GM18507 (cell line): Measurements from ENCODE around the gene MTCL3.

Source experiments
- DNase-seq: peaks from one replicate; pipeline ENCODE4 v3.0.0; 2011; ENCODE audit warnings: low read depth; ENCODE audit not compliant: insufficient read length; ENCODE audit errors: extremely low spot score
- FAIRE-seq: peaks from 2 replicates; lab custom pipeline; 2011; peaks lifted over from hg19 to GRCh38; lab: Jason Lieb, UNC

MTCL3 gene

DNA sequence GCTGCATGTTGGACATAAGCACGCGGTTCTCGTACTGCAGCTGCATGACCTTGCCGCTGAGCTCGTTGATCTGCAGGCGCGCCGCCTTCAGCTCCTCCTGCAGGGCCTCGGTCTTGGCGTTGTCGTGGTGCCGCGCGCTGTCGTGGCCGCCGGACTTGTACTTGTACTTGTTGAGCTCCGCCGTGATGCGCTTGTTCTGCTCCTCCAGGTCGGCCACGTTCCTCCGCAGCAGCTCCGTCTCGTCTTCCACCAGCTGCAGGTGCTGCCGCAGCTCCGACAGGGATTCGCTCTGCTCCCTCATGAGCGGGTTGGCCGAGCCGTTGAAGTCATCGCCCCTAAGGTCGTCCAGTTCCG lies 43.3 kb downstream of the MTCL3 start:
- DNase-seq = no peak
- no peak for FAIRE-seq

GRCh38 chr6:127475135-127475822 lies 43.9 kb downstream of the MTCL3 start:
- DNase-seq (no peak), FAIRE-seq (no peak)

DNA sequence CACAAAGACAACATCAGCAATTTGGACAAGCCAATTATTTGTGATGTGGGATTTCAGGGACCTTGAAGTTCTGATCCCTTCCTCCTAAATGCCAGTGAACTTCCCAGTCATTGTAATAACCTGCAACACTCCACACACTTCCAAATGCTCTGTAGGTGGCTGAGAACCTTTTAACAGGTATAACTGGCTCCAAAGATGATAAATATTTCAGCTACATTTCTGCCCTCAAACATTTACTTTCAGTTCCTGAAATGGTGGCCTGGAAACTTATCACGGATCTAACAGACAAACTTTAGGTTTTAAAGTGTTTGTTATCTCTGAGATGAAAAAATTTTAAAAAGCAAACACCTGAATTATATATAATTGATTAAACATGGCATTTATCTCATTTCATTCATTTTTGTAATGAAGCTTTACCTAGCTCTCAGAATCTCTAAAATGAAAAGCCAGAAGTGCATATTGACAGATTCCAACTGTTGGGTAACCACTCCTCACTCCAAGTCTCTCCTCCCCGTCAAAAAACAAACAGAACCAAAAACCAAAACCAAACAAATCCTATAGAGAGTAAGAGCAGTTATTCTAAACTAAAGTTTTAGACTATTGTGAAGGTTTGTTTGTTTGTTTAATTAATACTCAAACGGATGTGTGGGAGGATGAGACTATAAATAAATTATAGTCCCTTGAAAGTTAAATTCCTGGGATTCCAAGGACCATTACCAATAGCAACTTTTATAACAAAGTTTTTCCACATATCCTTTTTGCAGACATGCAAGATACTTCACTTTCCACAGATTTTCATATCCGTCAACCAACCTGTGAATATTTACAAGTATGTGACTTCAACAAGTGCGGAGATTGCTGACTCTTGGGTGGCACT lies 47.5 kb downstream of the MTCL3 start:
- peak; percentile 26 for FAIRE-seq
- DNase-seq = no peak

GRCh38 chr6:127468936-127469335 lies 50.2 kb downstream of the MTCL3 start:
- DNase-seq (no peak), FAIRE-seq (no peak)

- FAIRE-seq = no peak
- no peak for DNase-seq
Measured at GRCh38 chr6:127466416-127466815, 52.7 kb downstream of the MTCL3 start.

GRCh38 chr6:127464881-127465459 lies 54.2 kb downstream of the MTCL3 start:
- peak; percentile 29 for DNase-seq
- FAIRE-seq = peak; percentile 89

DNA sequence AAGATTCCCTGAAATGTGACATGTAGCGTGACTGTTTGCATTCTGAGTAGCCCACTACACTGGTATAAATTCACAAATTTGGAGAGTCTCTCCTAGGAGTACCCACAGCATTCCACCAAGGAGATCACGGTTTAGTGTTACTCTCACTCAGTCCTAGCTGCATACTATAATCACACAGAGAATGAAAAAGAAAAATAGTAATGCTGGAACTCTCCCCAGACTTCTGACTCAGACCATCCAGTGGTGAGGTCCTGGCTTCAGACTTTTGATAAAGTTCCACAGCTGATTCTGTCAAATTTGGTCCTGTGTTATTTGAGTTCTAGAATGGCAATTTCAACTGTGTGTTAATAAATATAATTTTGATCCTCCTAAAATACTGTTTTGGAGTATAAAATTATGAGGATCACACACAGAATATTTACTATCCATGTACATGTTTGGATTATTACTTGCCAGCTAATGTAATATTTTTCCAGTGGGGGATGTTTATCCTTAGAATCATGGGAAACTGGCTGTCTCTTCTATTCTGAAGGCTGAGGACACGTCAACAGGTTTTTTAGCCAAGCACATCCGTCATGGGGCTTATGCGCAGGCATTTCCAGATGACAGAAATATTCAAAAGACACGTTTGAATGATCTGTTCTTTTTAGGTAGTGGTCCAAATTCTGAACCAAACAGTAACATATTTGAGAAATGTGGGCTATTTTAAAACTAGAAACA lies 54.8 kb downstream of the MTCL3 start:
- no peak for FAIRE-seq
- no peak for DNase-seq

DNA sequence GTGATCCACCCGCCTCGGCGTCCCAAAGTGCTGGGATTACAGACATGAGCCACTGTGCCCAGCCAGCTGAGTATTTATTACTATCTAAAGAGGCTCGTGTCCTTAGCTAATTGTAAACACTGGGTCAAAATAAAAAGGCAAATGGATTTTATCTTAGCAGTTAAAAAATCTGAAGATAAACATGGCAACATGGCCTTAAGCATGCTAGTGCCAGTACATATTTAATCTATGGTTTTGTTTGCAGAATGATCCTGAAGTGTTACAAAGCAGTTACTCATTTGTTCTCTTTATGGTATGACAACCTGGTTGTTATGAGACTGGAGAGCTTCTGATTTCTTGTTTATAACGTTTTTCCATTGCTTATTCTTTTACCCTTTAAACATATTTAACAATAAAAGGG lies 56.1 kb downstream of the MTCL3 start:
- FAIRE-seq (no peak), DNase-seq (no peak)

- FAIRE-seq (no peak), DNase-seq (no peak)
Measured at GRCh38 chr6:127462376-127462775, 56.8 kb downstream of the MTCL3 start.

DNA sequence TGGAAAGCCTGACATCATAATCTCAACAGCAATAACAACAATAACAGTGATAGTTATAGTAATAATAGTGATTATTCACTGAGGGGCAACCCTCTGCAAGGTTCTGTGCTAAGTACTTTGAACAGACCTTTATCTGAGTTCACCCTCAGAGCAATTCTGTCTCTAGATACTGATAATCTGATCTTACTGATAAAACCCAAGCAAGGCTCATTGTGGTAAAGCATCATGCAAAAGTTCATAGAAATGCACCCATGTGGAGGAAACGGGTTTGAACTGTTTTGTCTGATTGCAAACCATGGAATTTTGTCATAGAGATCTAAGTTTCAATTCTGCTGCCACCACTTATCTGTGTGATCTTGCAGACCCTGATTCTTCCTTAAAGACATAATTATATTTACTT lies 58.7 kb downstream of the MTCL3 start:
- FAIRE-seq (no peak), DNase-seq (no peak)

DNA sequence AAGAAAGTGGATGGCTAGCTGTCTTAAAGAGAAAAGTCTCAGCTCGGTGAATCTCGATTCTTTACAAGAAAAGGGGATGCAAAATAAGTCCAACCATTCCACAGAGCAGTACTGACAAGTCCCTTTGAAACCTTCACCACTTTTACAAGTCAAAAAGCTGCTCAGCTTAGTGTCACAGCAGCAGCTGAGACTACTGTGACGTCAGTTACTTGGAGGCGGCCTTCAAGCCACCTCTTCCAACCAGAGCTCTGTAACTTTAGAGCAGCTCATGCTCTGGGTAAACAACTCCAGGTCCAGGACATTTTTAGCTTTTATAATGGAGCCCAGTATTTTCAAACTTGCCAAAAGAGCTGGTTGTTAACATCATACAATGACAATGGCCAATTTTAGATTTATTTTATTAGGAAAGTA lies 59.9 kb downstream of the MTCL3 start, which contains the start of gene KIAA0408:
Gene KIAA0408 (minus strand): TSS at position 159 of the 411 bp plus-strand sequence. CDS start 5,408 bp downstream, outside the sequence.
- FAIRE-seq = no peak

DNA sequence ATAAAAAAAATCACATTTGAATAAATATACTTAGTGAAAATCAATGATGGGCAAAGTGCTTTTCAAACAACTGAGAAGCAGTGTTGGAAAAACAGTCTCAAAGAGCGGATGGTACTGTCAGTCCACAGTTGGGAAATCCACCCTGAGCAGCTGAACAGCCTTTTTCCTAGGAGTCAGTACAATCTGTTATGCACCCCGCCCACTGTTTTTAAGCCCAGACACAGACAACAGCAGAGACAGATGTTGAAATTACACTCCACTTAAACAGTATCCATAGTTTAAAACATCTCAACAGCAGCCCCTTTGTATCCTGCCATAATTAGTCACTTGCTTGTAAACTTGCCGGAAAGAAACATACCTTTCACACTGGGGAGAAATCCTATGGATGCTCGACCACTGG lies 60.3 kb downstream of the MTCL3 start:
- no peak for FAIRE-seq

More for the DNA sequence above, 59.9 kb downstream of the MTCL3 start, which contains the start of gene KIAA0408:
- no peak for DNase-seq

GRCh38 chr6:127458222-127458621 lies 60.9 kb downstream of the MTCL3 start:
- DNase-seq (no peak), FAIRE-seq (no peak)

More for the DNA sequence above, 60.3 kb downstream of the MTCL3 start:
- DNase-seq = no peak

DNA sequence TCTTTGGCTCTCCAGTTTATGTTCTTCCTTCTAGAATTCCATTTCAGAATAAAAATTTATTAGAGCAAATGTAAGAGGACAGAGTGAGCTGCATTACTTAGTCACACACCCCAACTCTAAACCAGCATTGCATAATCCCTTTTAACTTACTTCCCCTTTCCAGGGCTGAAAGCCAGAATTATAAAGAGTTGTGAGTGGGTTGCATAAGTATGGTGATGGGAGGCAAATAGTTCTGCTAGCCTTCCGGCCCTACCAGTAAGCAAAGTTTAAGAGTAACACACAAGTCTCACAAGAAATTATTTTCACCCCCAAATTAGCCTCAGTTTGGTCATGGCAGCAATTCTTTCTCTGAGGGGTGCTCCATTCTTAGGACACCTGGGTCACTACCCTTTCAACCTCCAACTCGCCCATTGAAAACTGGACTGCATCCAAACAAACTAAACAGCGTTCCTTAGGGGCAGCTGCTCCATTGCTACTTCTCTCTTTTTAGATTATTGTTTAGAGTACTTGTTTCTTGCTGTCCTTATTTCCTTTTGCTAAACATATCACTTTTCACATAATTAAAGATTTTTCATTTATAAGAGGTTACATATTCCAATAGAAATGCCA lies 61.6 kb downstream of the MTCL3 start:
- FAIRE-seq (no peak), DNase-seq (no peak)

- FAIRE-seq (no peak), DNase-seq (no peak)
Measured at GRCh38 chr6:127456465-127456864, 62.7 kb downstream of the MTCL3 start.

DNA sequence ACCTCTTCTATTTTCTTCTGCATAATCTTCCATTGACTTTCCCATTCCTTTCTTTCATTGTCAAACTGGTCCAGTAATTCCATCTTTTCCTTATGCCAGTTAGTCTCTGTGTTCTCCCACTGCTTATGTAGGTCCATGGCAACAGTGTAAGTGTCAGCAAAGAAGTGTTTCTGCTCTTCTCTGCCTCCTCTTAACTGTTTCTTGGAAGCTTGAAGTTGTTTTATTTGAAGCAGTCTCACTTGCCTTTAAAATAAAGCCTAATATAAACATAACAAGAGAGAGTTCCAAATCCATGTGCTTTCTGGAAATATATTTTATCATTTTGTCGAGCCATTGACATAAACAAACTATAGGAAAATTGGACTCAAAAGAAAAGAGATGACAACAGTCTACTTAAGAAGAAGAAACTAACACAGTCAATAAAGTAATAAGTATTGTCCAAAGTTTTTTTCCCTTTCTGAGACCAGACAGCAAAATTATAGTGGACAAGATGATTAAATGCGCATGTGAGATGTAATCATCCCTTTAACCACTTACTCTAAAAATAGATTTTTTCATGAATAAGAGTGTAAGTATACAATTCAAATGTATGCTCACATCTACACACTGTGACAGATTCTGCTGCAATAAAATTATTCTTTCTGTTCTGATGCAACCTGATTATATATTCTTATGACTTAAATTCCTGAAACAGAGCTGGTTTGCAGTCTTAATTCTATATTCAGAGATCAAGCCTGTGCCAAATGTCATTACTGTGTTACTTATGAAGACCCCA lies 65.1 kb downstream of the MTCL3 start:
- DNase-seq (no peak), FAIRE-seq (no peak)

GRCh38 chr6:127452803-127453202 lies 66.3 kb downstream of the MTCL3 start:
- DNase-seq (no peak), FAIRE-seq (no peak)

- FAIRE-seq (no peak), DNase-seq (no peak)
Measured at GRCh38 chr6:127451388-127451787, 67.7 kb downstream of the MTCL3 start.

DNA sequence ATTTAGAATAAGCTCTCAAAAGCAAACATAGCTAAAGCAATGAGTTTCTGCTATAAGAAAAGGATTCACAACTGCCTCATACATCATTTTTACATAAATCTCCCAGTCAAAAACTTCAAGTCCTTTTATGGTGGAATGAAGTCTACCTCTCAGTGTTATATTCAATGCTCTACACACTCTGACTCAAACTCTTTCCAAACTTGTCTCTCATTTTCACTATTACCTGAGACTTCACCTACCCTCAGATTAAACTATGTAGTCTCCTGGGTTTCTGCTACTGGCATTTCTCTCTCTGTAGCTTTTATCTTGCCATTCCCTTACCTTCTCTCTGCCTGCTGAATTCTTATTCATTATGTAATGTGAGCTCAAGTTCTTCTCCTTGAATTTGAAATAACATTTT lies 71.4 kb downstream of the MTCL3 start:
- DNase-seq = no peak
- no peak for FAIRE-seq
